Testis (tissue), 2 donors: ENCODE data around the gene RFX8.

Experiments used
- CTCF ChIP-seq, 3 experiments: fragments of 450-650 bp in 2 of 3; fragments of 200-600 bp in 1 of 3; sonication (generic) in 1 of 3; IDR thresholded peaks; one replicate each; pipeline ENCODE4 v1.5.1; 2016 to 2019; ENCODE audit warnings: antibody characterized with exemption in 3 of 3, mild to moderate bottlenecking in 2 of 3, moderate library complexity in 1 of 3
- POLR2A ChIP-seq: fragments of 450-650 bp; IDR thresholded peaks from one replicate; pipeline ENCODE4 v1.6.1; 2017; ENCODE audit warnings: antibody characterized with exemption, mild to moderate bottlenecking, moderate library complexity

GRCh38 chr2:101427240-101427639 lies 47.7 kb downstream of the RFX8 start:
- TF ChIP-seq POLR2A (no peak), CTCF (IDR thresholded peaks at IDR 0.05) (no peak)
